Activated CD4-positive, alpha-beta T cell treated with anti-CD3 and anti-CD28 coated beads, Interleukin-2, amount 50 U/mL, for 24 hours (primary cell): ENCODE data around the gene FAM3D.
"Not testable (repeated sequence)": the region's sequence is repeated elsewhere in the genome, so short reads cannot be mapped to it uniquely, and the experiment has no call there.

Experiments used
- DNase-seq, 2 donors: peaks; one replicate each; pipeline ENCODE4 v3.0.0-alpha.2; 2020; ENCODE audit warnings: low read depth in 1 of 2, low spot score in 1 of 2

Gene FAM3D, protein sequence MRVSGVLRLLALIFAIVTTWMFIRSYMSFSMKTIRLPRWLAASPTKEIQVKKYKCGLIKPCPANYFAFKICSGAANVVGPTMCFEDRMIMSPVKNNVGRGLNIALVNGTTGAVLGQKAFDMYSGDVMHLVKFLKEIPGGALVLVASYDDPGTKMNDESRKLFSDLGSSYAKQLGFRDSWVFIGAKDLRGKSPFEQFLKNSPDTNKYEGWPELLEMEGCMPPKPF

DNA sequence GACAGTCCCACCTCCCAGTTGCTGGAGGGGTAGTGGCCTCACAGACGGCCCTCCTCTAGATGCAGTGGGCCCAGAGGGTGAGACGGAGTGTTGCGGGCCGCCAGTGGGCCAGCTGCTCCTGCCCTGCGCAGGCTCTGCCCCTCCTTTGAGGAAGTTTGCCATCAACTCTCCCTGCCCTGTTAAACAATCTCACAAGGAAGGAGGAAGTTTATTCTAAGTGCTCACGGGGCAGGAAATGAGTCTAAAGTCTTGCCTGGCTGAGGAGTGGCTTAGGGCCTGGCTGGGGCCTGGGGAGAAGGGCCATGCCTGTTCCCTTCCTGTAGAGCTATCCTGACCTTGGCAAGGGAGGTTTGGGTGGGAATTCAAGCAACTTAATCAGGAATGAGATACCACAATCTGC lies at the start of gene FAM3D:
TSS of gene FAM3D (minus strand) at position 92 of the 400 bp plus-strand sequence. CDS start 11,211 bp downstream, outside the sequence.
- DNase-seq: no peak

DNA sequence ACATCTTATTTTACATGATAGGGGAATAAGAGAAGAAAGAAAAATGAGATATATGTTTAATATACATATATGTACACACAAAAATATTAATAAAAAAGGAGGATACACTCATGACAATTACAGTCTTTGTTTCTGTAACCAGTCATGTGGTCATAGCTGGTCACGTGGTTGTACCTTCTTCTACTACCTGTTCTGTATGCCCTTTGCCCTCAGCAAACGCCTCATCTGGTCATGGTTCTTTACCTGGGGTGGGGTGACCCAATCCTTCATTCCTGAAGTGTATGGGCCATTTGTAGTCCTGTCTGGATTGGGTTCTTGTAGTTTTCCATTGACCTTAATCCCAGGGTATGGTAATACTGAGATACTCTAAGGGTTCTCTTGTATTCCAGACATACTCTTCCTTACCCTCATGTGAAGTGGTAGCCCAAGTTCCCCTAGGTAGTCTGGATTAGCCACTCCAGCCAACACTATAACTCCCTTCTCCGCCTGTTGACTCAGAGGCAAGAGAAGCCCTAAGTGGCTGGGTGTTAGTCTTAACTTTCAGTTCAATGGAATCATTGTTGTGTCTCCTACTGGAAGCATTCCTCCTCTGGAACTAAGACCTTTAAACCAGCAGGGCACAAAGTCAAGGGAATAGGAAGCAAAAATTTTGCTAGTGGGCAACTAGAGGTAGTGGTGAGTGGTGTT lies 47.3 kb upstream of the FAM3D start:
- DNase-seq: no peak

DNA sequence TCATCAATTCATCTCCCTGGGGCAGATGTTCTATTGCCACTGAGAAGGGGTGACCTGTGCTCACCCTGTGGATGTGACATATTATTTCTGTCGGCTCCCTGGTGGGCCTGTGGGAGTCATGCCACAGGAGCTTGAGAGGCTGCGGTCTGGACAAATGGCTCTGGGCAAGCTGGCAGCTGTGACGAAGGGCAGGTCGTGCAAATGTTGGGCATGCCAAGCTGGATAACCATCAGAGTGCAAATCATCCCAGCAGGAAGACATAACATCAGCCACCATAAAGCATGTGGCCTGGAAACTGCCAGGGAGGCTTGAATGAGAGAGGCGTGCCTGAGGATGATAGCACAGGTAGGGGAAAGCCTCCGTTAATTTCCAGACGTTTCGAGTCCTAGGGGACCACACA lies 45.3 kb upstream of the FAM3D start:
- DNase-seq: no peak

DNA sequence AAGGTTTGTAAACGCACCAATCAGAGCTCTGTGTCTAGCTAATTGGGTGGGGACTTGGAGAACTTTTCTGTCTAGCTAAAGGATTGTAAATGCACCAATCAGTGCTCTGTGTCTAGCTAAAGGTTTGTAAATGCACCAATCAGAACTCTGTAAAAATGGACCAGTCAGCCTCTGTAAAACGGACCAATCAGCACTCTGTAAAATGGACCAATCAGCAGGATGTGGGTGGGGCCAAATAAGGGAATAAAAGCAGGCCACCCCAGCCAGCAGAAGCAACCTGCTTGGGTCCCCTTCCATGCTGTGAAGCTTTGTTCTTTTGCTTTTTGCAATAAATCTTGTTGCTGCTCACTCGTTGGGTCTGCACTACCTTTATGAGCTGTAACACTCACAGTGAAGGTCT lies 42.4 kb upstream of the FAM3D start:
- not testable (repeated sequence) for DNase-seq

DNA sequence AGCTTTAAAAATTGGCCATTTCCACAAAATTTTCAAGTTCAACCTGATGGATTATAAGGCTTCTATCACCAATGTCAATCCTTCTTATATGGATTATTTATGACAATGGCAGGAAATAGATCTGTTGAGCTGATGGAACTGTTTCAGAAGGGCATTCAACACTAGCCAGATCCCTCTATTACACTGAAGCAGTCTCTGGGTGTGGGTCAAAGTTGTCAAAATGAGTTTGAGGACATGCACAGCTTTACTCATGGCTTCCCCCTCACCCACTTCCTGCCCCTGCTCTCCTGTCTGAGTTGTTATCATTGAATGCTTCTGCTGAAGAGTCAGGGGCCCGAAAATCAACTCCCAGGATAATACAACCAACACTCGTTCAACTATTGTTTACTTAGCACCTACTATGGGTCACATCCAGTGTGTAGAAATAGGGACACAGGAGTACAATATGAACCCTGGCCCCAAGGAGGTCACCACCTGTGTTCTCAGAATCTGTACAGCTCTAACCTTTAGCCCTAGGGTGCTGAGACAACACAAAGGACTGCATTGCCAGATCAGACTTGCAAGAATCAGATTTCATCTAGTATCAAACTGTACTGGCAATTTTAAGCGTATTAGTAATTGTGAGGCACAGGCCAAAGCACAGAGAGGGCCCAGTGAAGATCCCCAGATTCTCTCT lies 41.7 kb upstream of the FAM3D start:
- DNase-seq: no peak

DNA sequence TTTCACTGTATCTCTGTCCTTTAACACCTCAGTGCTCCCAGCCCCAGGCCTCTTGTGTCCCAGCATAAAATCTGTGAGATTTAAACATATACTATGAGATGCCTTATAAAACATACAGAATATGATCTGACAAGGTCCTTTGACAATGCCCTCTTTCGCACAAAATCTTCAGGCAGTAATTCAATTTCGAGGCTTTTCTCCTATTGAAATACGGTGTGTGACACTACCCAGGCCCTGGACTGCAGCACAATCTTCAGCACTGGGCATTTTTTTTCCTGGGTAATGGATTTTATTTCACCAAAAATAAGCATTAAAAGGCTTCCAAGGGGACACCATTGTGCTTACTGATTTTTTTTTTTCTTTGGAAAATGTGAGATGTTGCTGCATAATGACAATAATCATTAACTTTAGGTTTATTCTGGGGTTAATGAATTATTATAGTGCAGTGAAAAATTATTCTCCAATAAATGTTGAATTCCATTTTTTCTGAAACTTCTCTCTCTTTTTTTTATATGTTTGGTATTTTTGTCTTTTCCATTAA lies 40.9 kb upstream of the FAM3D start:
- no peak for DNase-seq

DNA sequence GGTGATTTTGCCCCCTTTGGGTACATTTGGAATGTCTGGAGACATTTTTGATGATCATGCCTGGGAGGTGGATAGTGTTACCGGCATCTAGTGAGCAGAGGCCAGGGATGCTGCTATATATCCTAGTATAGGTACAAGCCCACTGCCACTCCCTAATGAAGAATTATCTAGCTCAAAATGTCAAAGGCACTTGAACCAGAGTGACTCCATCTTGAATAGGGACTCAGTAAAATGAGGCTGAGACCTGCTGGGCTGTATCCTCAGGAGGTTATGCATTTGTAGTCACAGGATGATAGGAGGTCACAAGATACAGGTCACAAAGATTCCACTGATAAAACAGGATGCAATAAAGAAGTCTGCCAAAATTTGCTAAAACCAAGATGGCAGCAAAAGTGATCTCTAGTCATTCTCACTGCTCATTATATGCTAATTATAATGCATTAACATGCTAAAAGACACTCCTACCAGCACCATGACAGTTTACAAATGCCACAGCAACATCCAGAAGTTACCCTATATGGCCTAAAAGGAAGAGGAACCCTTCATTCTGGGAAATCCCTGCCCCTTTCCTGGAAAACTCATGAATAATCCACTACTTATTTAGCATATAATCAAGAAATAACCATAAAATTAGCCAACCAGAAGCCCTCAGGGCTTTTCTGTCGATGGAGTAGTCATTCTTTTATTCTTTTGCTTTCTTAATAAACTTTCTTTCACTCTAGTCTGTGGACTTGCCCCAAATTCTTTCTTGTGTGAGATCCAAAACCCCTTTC lies 40.0 kb upstream of the FAM3D start:
- no peak for DNase-seq

DNA sequence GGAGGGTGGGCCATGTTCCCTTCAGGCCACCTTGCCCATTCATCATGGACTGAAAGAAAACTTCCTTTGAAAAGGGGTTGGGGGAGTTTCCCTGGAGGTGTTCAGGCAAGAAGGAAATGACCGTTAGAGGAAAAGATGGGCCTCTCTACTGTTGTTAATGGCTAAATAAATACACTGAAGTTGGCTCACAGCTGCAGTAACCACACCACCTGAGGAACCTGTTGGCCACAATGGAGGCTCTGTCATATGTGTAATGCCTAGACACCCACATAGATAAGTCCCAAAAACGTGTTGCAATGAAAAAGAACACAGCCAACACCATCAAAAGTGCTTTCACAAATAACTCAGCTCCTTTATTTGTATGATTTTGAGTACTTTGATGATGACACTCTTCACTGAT lies 38.2 kb upstream of the FAM3D start:
- DNase-seq: no peak

DNA sequence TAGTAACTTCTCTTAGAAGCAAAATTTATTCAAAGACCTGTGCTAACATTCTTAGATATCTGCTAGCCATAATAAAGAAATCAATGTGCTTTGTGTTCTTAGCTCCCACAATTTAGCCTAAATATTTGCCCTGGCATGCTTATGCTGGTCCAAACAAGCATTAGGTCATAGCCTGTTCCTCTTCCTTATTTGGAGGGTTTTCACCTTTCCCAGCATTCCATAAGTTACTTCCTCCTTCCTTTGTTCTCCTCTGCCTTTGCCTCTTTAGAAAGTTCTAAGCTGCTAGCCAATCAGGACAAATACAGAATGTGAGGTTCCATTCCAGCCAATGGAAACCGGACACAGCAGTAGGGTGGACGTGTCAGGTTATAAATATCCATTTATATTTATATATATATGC lies 37.7 kb upstream of the FAM3D start:
- DNase-seq: not testable (repeated sequence)

DNA sequence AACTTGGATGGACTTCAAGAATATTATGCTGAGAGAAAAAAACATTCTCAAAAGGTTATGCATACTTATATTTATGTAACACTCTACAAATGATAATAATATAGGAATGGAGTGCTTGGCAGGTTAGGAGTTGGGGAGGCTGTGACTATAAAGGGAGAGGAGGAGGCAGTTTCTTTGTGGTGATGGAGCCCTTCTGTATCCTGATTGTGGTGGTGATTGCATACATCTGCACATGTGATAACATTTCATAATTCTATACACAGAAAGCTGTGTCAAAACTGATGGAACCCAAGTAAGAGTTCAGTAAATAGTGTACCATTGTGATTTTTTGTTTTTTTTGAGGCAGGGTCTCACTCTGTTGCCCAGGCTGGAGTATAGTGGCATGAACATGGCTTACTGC lies 31.7 kb upstream of the FAM3D start:
- DNase-seq: no peak

DNA sequence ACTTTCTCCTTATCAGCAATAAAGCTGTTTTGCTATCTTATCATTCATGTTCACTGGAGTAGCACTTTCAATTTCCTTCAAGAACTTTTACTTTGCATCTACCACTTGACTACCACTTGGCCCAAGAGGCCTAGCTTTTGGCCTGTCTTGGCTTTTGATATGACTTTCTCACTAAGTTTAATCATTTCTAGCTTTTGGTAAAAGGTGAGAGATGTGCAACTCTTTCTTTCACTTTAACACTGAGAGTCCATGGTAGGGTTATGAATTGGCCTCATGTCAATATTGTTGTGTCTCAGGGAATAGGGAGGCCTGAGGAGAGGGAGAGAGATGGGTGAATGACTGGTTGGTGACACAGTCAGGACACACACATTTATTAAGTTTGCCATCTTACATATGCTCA lies 31.0 kb upstream of the FAM3D start:
- no peak for DNase-seq

DNA sequence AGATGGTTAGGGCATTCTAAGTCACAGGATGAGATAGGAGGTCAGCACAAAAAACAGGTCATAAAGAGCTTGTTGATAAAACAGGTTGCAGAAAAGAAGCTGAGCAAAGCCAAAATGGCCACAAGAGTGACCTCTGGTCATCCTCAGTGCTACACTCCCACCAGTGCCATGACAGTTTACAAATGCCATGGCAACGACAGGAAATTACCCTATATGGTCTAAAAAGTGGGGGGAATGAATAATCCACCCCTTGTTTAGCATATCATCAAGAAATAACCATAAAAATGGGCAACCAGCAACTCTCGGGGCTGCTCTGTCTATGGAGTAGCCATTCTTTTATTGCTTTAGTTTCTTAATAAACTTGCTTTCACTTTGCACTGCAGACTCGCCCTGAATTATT lies 30.2 kb upstream of the FAM3D start:
- DNase-seq: not testable (repeated sequence)

DNA sequence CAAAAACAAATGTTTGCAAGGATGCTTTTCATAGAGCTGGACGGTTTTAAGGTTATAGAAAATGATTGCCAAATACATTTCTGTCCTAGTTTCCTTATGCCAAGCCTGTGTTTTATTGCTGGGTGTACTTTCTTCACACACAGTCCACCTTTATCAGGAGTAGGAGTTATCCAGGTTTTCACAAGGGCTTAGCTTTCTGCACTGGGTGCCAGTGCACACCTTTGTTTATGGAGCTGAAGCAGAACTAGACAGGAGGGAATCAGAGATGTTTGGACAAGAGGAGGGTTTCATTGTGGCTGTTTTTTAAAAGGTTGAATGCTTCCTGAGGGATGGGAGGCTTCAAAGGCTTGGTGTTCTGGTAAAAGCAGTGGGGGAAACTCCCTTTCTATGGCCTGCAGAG lies 29.5 kb upstream of the FAM3D start:
- DNase-seq: no peak

DNA sequence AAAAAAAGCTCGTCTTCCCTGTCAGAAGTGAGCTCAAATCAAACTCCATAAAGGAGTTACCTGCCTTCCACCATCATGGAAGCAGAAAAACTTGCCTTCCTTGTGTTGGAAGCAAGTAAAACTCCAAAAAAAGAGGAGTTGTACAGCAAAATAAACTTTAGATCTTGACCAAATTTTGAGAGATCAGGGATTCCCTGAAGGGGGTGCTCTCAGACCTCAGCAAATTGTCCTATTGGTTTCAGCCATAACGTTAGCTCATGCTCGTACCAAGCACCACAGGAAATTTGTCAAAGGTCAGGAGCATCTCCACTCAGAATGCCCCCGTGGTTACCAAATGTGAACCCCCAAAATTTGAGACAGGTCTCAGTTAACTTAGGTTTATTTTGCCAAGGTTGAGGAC lies 28.7 kb upstream of the FAM3D start:
- not testable (repeated sequence) for DNase-seq

DNA sequence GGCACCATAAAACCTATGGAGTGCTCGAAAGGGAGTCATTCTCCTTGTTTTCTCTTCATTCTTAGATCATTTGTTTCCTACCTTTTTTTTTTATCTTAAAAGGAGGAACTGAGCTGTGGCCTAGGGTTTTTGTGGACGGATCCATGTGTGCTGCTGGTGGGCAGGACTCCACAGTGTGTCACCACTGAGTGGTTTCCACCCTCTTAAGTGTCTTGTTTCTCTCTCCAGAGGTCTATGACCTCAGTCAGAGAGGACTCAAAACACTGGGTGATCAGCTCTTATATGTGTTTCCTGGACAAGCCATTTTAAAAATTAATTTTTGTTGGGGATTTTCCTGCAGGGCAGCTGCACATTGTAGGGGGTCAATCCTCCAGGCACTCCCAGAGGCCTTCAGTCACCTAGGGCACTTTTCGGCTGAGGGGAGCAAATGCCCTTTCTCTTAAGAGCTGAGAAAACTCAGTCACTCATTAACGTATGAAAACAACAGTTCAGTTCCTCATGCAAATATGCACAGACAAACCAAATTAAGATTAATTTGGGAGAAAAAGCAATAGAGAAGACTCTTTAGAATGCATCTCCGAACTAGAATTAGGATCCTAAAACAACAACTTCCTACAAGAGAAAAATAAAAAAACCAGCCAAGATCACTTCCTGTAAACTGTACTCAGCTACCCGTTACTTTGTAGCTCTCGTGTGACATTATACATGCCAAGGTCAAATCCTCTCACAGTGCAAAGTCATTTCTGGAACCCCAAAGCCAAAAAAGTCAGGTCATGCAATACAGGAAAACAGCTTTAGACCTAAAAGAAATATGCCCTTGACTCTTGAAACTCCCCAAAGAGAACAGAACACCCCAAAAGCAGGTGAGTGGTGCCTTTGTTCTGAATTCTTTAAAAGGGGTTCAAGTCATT lies 27.6 kb upstream of the FAM3D start:
- DNase-seq: no peak

DNA sequence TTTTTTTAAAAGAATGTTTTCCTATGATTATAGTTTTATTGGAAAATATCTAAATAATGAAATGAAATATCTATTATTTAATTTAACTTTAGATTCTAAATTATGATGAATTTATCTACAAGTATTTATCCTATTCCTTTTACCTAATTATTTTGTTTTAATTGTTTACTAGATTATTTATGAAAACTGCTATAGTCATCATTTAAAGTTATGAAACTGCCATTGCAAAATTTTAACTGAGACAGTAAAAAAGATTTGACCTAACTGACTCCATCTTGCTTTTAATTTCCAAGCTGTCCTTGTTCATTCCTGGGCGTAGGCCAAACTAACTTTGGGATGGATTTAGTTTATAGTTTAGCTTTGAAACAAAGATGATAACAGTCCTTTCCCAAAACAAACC lies 25.9 kb upstream of the FAM3D start:
- DNase-seq: no peak

DNA sequence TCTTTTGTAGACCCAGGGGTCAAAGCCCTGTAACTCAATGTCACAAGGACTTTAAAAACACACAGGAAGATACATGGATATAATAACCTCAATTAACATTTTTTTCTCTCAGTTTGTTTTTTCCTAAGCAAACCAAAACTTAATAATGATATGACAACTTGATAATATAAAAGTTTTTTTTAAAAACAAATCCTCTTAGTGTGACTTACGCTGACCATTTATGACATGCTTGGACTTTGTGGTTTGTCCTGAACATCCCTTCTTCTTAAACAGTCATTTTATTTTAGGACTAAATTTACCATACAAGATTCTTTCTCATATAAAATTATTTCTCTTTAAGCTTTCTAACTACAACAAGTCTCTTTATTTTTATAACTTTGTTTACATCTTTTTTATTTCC lies 25.4 kb upstream of the FAM3D start:
- DNase-seq: no peak

DNA sequence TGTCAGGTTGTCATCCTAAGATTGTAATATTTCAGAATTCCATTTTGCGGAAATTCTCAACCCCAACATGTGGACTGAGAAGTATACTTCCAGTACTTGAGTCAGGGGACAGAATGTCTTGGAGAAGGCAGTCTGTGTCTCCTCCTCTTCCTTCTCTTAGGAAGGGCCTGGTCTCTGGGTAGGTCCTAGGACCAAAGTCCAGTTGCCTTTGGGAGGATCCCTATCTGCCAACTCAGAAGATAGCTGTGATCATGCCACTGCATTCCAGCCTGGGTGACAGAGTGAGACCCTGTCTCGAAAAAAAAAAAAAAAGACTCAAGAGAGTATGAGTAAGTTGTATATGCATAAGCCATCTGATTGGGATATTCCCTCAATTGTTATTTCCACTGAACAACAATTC lies 23.9 kb upstream of the FAM3D start:
- no peak for DNase-seq

DNA sequence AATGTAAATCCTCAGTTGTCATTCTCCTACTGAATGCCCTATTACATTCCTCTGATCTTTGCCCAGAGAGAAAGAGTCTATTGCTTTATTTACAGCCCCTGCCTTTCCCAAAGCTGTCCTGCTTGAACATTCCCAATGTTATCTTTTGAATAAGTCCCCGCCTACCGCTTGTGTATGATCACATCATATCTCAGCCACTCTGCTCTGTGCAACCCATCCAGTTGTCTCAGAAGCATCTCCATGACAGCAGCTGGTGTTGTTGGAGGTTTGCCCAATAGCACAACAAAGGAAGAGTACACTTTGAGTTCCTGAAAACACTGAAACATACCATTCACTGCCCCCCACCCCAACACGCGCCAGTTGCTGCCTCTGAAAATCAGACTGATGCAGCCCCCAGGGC lies 22.0 kb upstream of the FAM3D start:
- no peak for DNase-seq

DNA sequence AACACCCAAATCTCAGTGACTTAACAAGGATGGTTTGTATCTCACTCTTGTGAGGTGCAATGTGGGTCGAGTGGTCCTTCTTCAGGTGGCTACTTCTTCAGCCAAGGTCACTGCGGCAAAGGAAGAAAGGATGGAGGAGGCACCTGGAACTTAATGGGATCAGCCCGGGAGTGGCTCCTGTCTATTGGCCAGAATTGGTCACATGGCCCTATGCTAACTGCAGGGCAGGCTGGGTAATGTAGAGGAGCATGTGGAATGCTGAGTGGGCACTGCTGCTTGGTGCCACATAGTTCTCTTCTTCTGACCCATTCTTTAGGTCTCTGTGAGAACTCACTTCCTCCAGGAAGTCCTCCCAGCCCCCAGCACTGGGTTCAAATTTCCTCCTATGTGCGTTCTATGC lies 20.3 kb upstream of the FAM3D start:
- no peak for DNase-seq
